ENCODE results near the gene HS1BP3. TPM values are rescaled to one million over a fixed set of nuclear protein-coding genes. Genes with fewer than 3 reads are reported as not detected.

HS1BP3 gene
- total and polyA plus RNA-seq, 2 of the 4 experiments (the other 2 are of a cell fraction): 9.0 to 14.8 TPM

GRCh38 chr2:20650877-20651730, at the start of gene HS1BP3 (continued):
- TF ChIP-seq RCOR1 (IDR thresholded peaks at IDR 0.05; ENCODE audit: insufficient replicate concordance, low read length): no peak
- no peak for TF ChIP-seq ELK1 (IDR thresholded peaks at IDR 0.05; ENCODE audit: borderline replicate concordance, low read depth, low read length)
